Caco-2 (cell line): ENCODE measurements around the gene KRT77. TPM values are rescaled to one million over a fixed set of nuclear protein-coding genes. Genes with fewer than 3 reads are reported as not detected.

Experiments
- BruUV-seq: library from RNA; stranded (reverse); fragments of 400-500 nt; replicated peaks from 2 replicates; lab custom pipeline; 2021; lab: Mats Ljungman, UMichigan
- CTCF ChIA-PET: fragments of 300-600 bp; sonication (Branson Sonifier 250); formaldehyde crosslinking; loops from one replicate; lab custom pipeline; 2022; ENCODE audit warnings: antibody characterized with exemption; lab: Charles Lee
- POLR2A ChIA-PET: fragments of 300-600 bp; sonication (Branson Sonifier 250); formaldehyde crosslinking; loops from one replicate; lab custom pipeline; 2022; ENCODE audit warnings: antibody characterized with exemption; lab: Charles Lee
- DNase-seq, 2 experiments: peaks; one replicate each; pipeline versions ENCODE4 v3.0.0 to v3.0.0-alpha.2; 2020 to 2022
- H3K27me3 ChIP-seq: replicated peaks from 2 replicates; pipeline ENCODE4 v1.6.0; 2011; ENCODE audit warnings: low read length; ENCODE audit not compliant: control insufficient read depth, insufficient read depth
- H3K36me3 ChIP-seq: 2 replicates; pipeline ENCODE4 v1.5.1; 2011; ENCODE audit warnings: low read length; ENCODE audit not compliant: control insufficient read depth, insufficient read depth
- H3K4me1 ChIP-seq: fragments of 250-450 bp; sonication (Bioruptor Pico); 2 replicates; pipeline ENCODE4 v1.5.1; 2020; ENCODE audit warnings: mild to moderate bottlenecking
- H3K4me3 ChIP-seq: 2 replicates; pipeline ENCODE4 v1.5.1; 2011; ENCODE audit warnings: low read depth, mild to moderate bottlenecking, control low read depth, low read length
- H3K9me3 ChIP-seq: fragments of 250-450 bp; sonication (Bioruptor Pico); 2 replicates; pipeline ENCODE4 v1.5.1; 2020; ENCODE audit warnings: mild to moderate bottlenecking, moderate library complexity
- H3K27ac Mint-ChIP-seq: one replicate; pipeline ENCODE4 v1.8.0; 2022; ENCODE audit warnings: mixed read lengths; ENCODE audit not compliant: unreplicated experiment
- H3K27me3 Mint-ChIP-seq: one replicate; pipeline ENCODE4 v1.8.0; 2022; ENCODE audit warnings: mixed read lengths; ENCODE audit not compliant: insufficient read depth, unreplicated experiment
- H3K36me3 Mint-ChIP-seq: one replicate; pipeline ENCODE4 v1.8.0; 2022; ENCODE audit warnings: mild to moderate bottlenecking, mixed read lengths; ENCODE audit not compliant: insufficient read depth, unreplicated experiment
- H3K4me1 Mint-ChIP-seq: one replicate; pipeline ENCODE4 v1.8.0; 2022; ENCODE audit warnings: low read depth, mixed read lengths; ENCODE audit not compliant: unreplicated experiment
- H3K4me3 Mint-ChIP-seq: one replicate; pipeline ENCODE4 v1.8.0; 2022; ENCODE audit warnings: mild to moderate bottlenecking, moderate library complexity, mixed read lengths; ENCODE audit not compliant: unreplicated experiment
- H3K9me3 Mint-ChIP-seq: one replicate; pipeline ENCODE4 v1.8.0; 2022; ENCODE audit warnings: mixed read lengths; ENCODE audit not compliant: unreplicated experiment
- intact Hi-C: fragments of 100-400 bp; cut with micrococcal nuclease; formaldehyde crosslinking; loops from one replicate; pipeline ENCODE4 v1.10.0; 2022; ENCODE audit not compliant: unreplicated experiment
- total RNA-seq: library from RNA; stranded (reverse); gene quantifications from 2 replicates; pipeline ENCODE4 v1.2.3, GENCODE V29; 2022
- TF ChIP-seq, protein P1 (sequence below), 2 experiments: fragments of 200-600 bp in 1 of 2; IDR thresholded peaks; 1 replicate in 1 of 2; 2 replicates in 1 of 2; pipeline versions ENCODE4 v1.5.1 to v1.8.0; 2011 to 2022; ENCODE audit warnings: antibody characterized with exemption in 1 of 2, control low read depth in 1 of 2, inconsistent platforms in 1 of 2, low read depth in 1 of 2, low read length in 1 of 2, mild to moderate bottlenecking in 1 of 2, moderate library complexity in 1 of 2; ENCODE audit not compliant: insufficient read depth in 1 of 2, severe bottlenecking in 1 of 2, unreplicated experiment in 1 of 2

Gene KRT77
- total RNA-seq, 1 experiment from 2014 or later, result not detected

DNA sequence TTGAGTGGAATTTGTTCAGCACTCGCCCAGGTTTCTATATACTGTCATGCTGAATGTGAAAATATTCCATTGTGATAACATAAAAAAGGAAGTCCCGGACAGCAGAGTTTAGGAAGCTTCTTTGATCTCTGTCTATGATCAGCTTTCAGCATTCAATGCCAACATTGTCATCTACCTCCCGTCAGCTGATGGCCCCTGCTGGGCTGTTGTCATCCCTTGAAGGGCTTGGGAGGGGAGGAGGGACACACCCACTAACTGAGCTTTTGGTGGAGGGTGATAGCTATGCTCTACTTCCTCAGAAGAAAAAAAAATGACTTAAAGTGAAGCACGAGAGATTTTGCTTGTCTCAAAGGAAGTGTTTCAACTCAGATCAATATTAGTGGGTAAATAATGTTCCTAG, 4.7 kb upstream of the KRT77 start:
- H3K9me3 ChIP-seq, result no peaks in the 10 kb centered on the region
- intact Hi-C loops, result no loop called here
- no peak for DNase-seq
- no peaks in the 10 kb centered on the region for H3K4me1 Mint-ChIP-seq
- no peaks in the 10 kb centered on the region for H3K27me3 Mint-ChIP-seq
- BruUV-seq, result no TSS peak
- H3K9me3 Mint-ChIP-seq, result no peaks in the 10 kb centered on the region
- H3K27ac Mint-ChIP-seq, result no peak overlapping the region
- ChIA-PET POLR2A (no interaction called here), CTCF (interaction anchor here (0.8 kb wide), 1 partner anchor 98 kb away, joined by 3 read pairs; no protein-coding TSS in a partner anchor)
- H3K4me3 ChIP-seq, result no peak overlapping the region
- H3K4me1 ChIP-seq, result no peaks in the 10 kb centered on the region
- H3K36me3 Mint-ChIP-seq, result no peaks in the 10 kb centered on the region
- H3K36me3 ChIP-seq, result no peaks in the 10 kb centered on the region
- TF ChIP-seq, protein P1, sequence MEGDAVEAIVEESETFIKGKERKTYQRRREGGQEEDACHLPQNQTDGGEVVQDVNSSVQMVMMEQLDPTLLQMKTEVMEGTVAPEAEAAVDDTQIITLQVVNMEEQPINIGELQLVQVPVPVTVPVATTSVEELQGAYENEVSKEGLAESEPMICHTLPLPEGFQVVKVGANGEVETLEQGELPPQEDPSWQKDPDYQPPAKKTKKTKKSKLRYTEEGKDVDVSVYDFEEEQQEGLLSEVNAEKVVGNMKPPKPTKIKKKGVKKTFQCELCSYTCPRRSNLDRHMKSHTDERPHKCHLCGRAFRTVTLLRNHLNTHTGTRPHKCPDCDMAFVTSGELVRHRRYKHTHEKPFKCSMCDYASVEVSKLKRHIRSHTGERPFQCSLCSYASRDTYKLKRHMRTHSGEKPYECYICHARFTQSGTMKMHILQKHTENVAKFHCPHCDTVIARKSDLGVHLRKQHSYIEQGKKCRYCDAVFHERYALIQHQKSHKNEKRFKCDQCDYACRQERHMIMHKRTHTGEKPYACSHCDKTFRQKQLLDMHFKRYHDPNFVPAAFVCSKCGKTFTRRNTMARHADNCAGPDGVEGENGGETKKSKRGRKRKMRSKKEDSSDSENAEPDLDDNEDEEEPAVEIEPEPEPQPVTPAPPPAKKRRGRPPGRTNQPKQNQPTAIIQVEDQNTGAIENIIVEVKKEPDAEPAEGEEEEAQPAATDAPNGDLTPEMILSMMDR (IDR thresholded peaks at IDR 0.05; ENCODE audit: insufficient read depth in 1 of 2, low read depth in 1 of 2, low read length in 1 of 2, severe bottlenecking in 1 of 2, unreplicated experiment in 1 of 2), result no peak
- no peaks in the 10 kb centered on the region for H3K27me3 ChIP-seq
- no peak overlapping the region for H3K4me3 Mint-ChIP-seq

DNA sequence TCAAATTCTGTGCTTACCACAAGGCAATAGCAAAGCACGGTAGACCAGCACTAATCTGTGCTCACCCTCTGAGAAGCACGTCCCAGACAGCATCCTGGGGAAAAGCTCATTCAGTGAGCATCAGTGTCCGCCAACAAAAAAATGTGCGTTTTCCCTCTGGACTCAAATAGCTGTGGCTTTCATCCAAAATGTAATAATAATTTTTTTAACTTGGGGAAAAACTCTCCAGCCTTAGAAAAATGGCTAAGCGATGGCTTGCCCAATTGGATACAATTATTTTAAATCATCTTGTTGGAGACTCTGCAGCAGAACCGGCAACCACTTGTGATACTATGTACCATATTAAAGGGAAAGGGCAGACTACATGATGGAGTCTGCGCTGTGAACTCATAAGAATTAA, 1.1 kb upstream of the KRT77 start:
- intact Hi-C loops, result no loop called here
- no peak overlapping the region for H3K4me3 ChIP-seq
- ChIA-PET POLR2A (no interaction called here), CTCF (no interaction called here)
- no peaks in the 10 kb centered on the region; the same call in 1 of the 2 replicates for H3K27me3 ChIP-seq
- H3K36me3 Mint-ChIP-seq, result no peaks in the 10 kb centered on the region
- peaks cover 6% of the 10 kb centered on the region for H3K27me3 Mint-ChIP-seq
- no peaks in the 10 kb centered on the region for H3K9me3 ChIP-seq
- H3K27ac Mint-ChIP-seq, result no peak overlapping the region
- H3K4me1 ChIP-seq, result no peaks in the 10 kb centered on the region
- TF ChIP-seq, protein P1 (IDR thresholded peaks at IDR 0.05; ENCODE audit: insufficient read depth in 1 of 2, low read depth in 1 of 2, low read length in 1 of 2, severe bottlenecking in 1 of 2, unreplicated experiment in 1 of 2), result no peak
- BruUV-seq, result no TSS peak
- DNase-seq, result no peak
- no peaks in the 10 kb centered on the region for H3K9me3 Mint-ChIP-seq
- H3K4me1 Mint-ChIP-seq, result no peaks in the 10 kb centered on the region
- H3K4me3 Mint-ChIP-seq, result no peak overlapping the region
- H3K36me3 ChIP-seq, result no peaks in the 10 kb centered on the region

DNA sequence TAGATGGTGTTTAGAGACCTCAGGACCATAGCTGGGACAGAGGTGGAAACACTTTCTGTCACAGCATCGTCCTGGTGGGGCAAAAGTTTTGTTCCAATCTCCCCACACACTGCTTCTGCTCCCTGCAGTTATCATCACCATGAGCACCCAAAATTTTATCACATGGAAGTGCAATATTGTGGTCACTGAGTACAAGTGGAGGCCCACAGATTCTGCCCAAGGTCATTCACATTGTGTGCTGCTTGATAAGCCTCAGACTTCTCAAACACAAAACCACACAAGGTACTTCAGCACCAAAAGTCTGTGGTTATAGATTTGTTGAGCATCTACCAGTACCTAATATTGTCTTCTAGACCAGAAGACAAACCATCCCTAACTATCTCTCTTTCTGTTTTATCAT, 554 bp upstream of the KRT77 start:
- TF ChIP-seq, protein P1 (IDR thresholded peaks at IDR 0.05; ENCODE audit: insufficient read depth in 1 of 2, low read depth in 1 of 2, low read length in 1 of 2, severe bottlenecking in 1 of 2, unreplicated experiment in 1 of 2), result no peak
- H3K27me3 Mint-ChIP-seq, result peaks cover 6% of the 10 kb centered on the region
- H3K9me3 Mint-ChIP-seq, result no peaks in the 10 kb centered on the region
- intact Hi-C loops, result no loop called here
- no peaks in the 10 kb centered on the region for H3K4me1 Mint-ChIP-seq
- no peak overlapping the region for H3K4me3 ChIP-seq
- no TSS peak for BruUV-seq
- H3K27ac Mint-ChIP-seq, result no peak overlapping the region
- ChIA-PET POLR2A (no interaction called here), CTCF (no interaction called here)
- no peak overlapping the region for H3K4me3 Mint-ChIP-seq
- no peaks in the 10 kb centered on the region; the same call in 1 of the 2 replicates for H3K27me3 ChIP-seq
- no peaks in the 10 kb centered on the region for H3K36me3 Mint-ChIP-seq
- H3K36me3 ChIP-seq, result no peaks in the 10 kb centered on the region
- H3K4me1 ChIP-seq, result no peaks in the 10 kb centered on the region
- H3K9me3 ChIP-seq, result no peaks in the 10 kb centered on the region
- no peak for DNase-seq
